Measurements from ENCODE around the gene GANC. TPM values are rescaled to one million over a fixed set of nuclear protein-coding genes. Genes with fewer than 3 reads are reported as not detected.

The GANC gene
- total and polyA plus RNA-seq, 4 donors: 19.6 to 105 (median 53.6) TPM

DNA sequence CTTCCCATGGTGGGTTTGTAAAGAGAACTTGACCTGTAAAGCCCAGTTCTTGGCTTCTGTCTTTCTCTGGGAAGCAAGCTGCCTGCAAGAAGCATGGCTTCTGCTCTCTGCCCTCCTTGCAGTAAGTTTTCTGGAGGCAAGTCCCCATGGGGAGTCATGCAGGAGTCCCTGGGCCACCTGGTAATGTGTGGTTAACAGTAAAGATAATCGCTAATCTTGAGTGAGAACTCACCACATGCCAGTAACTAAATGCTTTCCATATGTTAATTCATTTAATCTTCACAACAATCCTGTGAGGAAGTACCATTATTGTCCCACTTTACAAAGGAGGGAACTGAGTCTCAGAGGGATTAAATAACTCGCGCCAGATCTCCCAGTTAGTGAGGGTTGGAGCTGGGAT is 90.5 kb downstream of the GANC start:
- Histone ChIP-seq H3K4me1 (ENCODE audit: control insufficient read depth in 5 of 5, insufficient read depth in 5 of 5, low read length in 5 of 5) (peaks cover 0 to 7% (median 0%) of the 10 kb centered on the region in 5 donors), H3K9me3 (ENCODE audit: control insufficient read depth in 4 of 4, insufficient read depth in 3 of 4, low read length in 3 of 4) (no peaks in the 10 kb centered on the region), H3K36me3 (ENCODE audit: control insufficient read depth in 4 of 4, insufficient read depth in 4 of 4, low read length in 4 of 4) (peaks cover 0 to 6% (median 0%) of the 10 kb centered on the region in 4 donors), H3K9ac (ENCODE audit: insufficient read depth in 1 of 2, low read length in 2 of 2) (no peak overlapping the region), H3K4me3 (no peak overlapping the region), H3K27me3 (ENCODE audit: control insufficient read depth in 3 of 3, insufficient read depth in 3 of 3, low read length in 2 of 3) (no peaks in the 10 kb centered on the region), H3K27ac (ENCODE audit: low read depth in 1 of 2, low read length in 1 of 2) (no peak overlapping the region)
- no peak for DNase-seq
- no peak for ATAC-seq (ENCODE audit: insufficient read depth, low FRiP score)
- WGBS, 2 donors: 95% methylated on average over 3 of the region's 3 CpGs
- no peak for TF ChIP-seq CTCF (IDR thresholded peaks at IDR 0.05; ENCODE audit: control extremely low read depth, extremely low read depth)

DNA sequence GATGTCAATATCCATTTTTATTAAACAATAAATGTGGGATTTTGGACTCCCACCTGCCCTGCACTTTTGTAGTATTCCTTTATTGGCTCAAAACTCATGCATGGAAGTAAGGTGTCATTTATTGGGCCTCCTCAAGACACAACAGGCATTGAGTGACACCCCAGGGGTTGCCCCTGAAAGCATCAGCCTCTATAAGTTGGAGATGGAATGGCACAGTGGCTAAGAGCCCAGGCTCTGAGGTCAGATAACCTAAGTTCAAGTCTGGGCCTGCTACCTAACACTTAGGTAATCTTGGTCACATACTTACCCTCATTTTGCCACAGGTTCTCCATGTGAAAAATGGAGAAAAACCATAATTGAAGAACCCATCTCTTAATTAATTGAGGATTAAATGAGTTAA is 90.9 kb downstream of the GANC start:
- Histone ChIP-seq H3K36me3 (ENCODE audit: control insufficient read depth in 4 of 4, insufficient read depth in 4 of 4, low read length in 4 of 4) (peaks cover 0 to 6% (median 0%) of the 10 kb centered on the region in 4 donors), H3K27ac (ENCODE audit: low read depth in 1 of 2, low read length in 1 of 2) (no peak overlapping the region), H3K9ac (ENCODE audit: insufficient read depth in 1 of 2, low read length in 2 of 2) (no peak overlapping the region), H3K4me3 (no peak overlapping the region), H3K27me3 (ENCODE audit: control insufficient read depth in 3 of 3, insufficient read depth in 3 of 3, low read length in 2 of 3) (no peaks in the 10 kb centered on the region), H3K9me3 (ENCODE audit: control insufficient read depth in 4 of 4, insufficient read depth in 3 of 4, low read length in 3 of 4) (no peaks in the 10 kb centered on the region), H3K4me1 (ENCODE audit: control insufficient read depth in 5 of 5, insufficient read depth in 5 of 5, low read length in 5 of 5) (peaks cover 0 to 7% (median 0%) of the 10 kb centered on the region in 5 donors)
- ATAC-seq (ENCODE audit: insufficient read depth, low FRiP score) (no peak), DNase-seq (no peak)
- no peak for TF ChIP-seq CTCF (IDR thresholded peaks at IDR 0.05; ENCODE audit: control extremely low read depth, extremely low read depth)

DNA sequence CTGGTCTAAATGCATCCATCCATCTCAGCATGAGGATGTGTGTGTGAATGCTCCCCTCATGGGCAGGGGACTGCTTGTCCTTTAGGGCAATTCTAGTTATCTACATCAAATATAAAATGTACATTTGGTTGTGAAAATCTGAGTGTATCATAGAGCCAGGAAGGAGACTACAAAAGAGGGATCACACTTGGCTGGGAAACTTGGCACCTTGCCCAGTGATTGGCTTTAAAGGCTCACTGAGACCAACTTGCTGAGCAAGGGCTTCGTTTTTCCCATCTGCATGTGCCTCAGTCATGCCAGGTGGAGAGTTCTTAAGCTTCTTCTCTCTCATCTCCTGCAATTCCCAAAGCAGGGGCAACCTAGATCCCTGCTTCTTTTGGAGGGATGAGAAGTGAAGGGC is 91.5 kb downstream of the GANC start:
- DNase-seq: peak in 1 of 3 donors; percentile 72
- peaks cover 0 to 7% (median 0%) of the 10 kb centered on the region in 5 donors for H3K4me1 ChIP-seq (ENCODE audit: control insufficient read depth in 5 of 5, insufficient read depth in 5 of 5, low read length in 5 of 5)
- no peaks in the 10 kb centered on the region for H3K9me3 ChIP-seq (ENCODE audit: control insufficient read depth in 4 of 4, insufficient read depth in 3 of 4, low read length in 3 of 4)
- H3K27me3 ChIP-seq (ENCODE audit: control insufficient read depth in 3 of 3, insufficient read depth in 3 of 3, low read length in 2 of 3): no peaks in the 10 kb centered on the region
- no peak overlapping the region for H3K9ac ChIP-seq (ENCODE audit: insufficient read depth in 1 of 2, low read length in 2 of 2)
- H3K27ac ChIP-seq (ENCODE audit: low read depth in 1 of 2, low read length in 1 of 2): no peak overlapping the region
- TF ChIP-seq CTCF (IDR thresholded peaks at IDR 0.05; ENCODE audit: control extremely low read depth, extremely low read depth): no peak
- 47 to 71% methylated on average over 1 of the region's 1 CpG for WGBS, 2 donors
- peaks cover 0 to 3% (median 0%) of the 10 kb centered on the region in 4 donors for H3K36me3 ChIP-seq (ENCODE audit: control insufficient read depth in 4 of 4, insufficient read depth in 4 of 4, low read length in 4 of 4)
- ATAC-seq (ENCODE audit: insufficient read depth, low FRiP score): no peak
- H3K4me3 ChIP-seq: no peak overlapping the region

GRCh38 chr15:42365921-42366550 is 93.0 kb downstream of the GANC start:
- H3K9me3 ChIP-seq (ENCODE audit: control insufficient read depth in 4 of 4, insufficient read depth in 3 of 4, low read length in 3 of 4): no peaks in the 10 kb centered on the region
- H3K4me3 ChIP-seq: no peak overlapping the region
- peaks cover 0 to 7% (median 0%) of the 10 kb centered on the region in 5 donors for H3K4me1 ChIP-seq (ENCODE audit: control insufficient read depth in 5 of 5, insufficient read depth in 5 of 5, low read length in 5 of 5)
- TF ChIP-seq CTCF (IDR thresholded peaks at IDR 0.05; ENCODE audit: control extremely low read depth, extremely low read depth): no peak
- H3K27ac ChIP-seq (ENCODE audit: low read depth in 1 of 2, low read length in 1 of 2): no peak overlapping the region
- DNase-seq (no peak), ATAC-seq (ENCODE audit: insufficient read depth, low FRiP score) (no peak)
- no peaks in the 10 kb centered on the region for H3K27me3 ChIP-seq (ENCODE audit: control insufficient read depth in 3 of 3, insufficient read depth in 3 of 3, low read length in 2 of 3)
- 73 to 87% methylated on average over 5 of the region's 5 CpGs for WGBS, 2 donors
- no peak overlapping the region for H3K9ac ChIP-seq (ENCODE audit: insufficient read depth in 1 of 2, low read length in 2 of 2)
- no peaks in the 10 kb centered on the region for H3K36me3 ChIP-seq (ENCODE audit: control insufficient read depth in 4 of 4, insufficient read depth in 4 of 4, low read length in 4 of 4)

All from lung (tissue), 12 donors.